Lung (tissue), 12 donors: ENCODE data around the gene ADAP1. TPM values are rescaled to one million over a fixed set of nuclear protein-coding genes. Genes with fewer than 3 reads are reported as not detected.

Experiments used
- ATAC-seq: fragments of 200-7000 bp; cut with Tn5 transposase; one replicate; pipeline ENCODE4 v1.9.1; 2020; ENCODE audit warnings: moderate number of reproducible peaks; ENCODE audit not compliant: insufficient read depth, low FRiP score
- DNase-seq, 3 donors: peaks; one replicate each; pipeline ENCODE4 v3.0.0-alpha.2; 2013 to 2017
- H3K27ac ChIP-seq, 2 donors: one replicate each; pipeline ENCODE4 v1.5.1; 2013; ENCODE audit warnings: mild to moderate bottlenecking in 2 of 2, moderate library complexity in 2 of 2, control low read depth in 1 of 2, inconsistent platforms in 1 of 2, low read depth in 1 of 2, low read length in 1 of 2
- H3K27me3 ChIP-seq, 3 donors: one replicate each; pipeline ENCODE4 v1.5.1; 2013; ENCODE audit warnings: low read length in 2 of 3; ENCODE audit not compliant: control insufficient read depth in 3 of 3, insufficient read depth in 3 of 3
- H3K36me3 ChIP-seq, 4 donors: one replicate each; pipeline ENCODE4 v1.5.1; 2013; ENCODE audit warnings: low read length in 4 of 4, mild to moderate bottlenecking in 1 of 4, moderate library complexity in 1 of 4; ENCODE audit not compliant: control insufficient read depth in 4 of 4, insufficient read depth in 4 of 4
- H3K4me1 ChIP-seq, 5 donors: one replicate each; pipeline ENCODE4 v1.5.1; 2013; ENCODE audit warnings: low read length in 5 of 5, mild to moderate bottlenecking in 2 of 5, moderate library complexity in 1 of 5; ENCODE audit not compliant: control insufficient read depth in 5 of 5, insufficient read depth in 5 of 5
- H3K4me3 ChIP-seq: one replicate; pipeline ENCODE4 v1.5.1; 2013; ENCODE audit warnings: mild to moderate bottlenecking, control low read depth, moderate library complexity
- H3K9ac ChIP-seq, 2 donors: one replicate each; pipeline ENCODE4 v1.5.1; 2013; ENCODE audit warnings: low read length in 2 of 2, control low read depth in 1 of 2; ENCODE audit not compliant: insufficient read depth in 1 of 2
- H3K9me3 ChIP-seq, 4 donors: one replicate each; pipeline ENCODE4 v1.5.1; 2013; ENCODE audit warnings: low read length in 3 of 4, mild to moderate bottlenecking in 1 of 4, moderate library complexity in 1 of 4; ENCODE audit not compliant: control insufficient read depth in 4 of 4, insufficient read depth in 3 of 4
- CTCF ChIP-seq: IDR thresholded peaks from 2 replicates; pipeline ENCODE4 v1.5.1; 2012; ENCODE audit warnings: mild to moderate bottlenecking; ENCODE audit errors: control extremely low read depth, extremely low read depth
- WGBS, 2 donors: extraction: QIAGEN DNeasy Blood & Tissue Kit; methylation state at CpG; one replicate each; pipeline ENCODE4 v1.1.7; 2013; 5-methylcytosine and 5-hydroxymethylcytosine counted together
- polyA plus RNA-seq, 2 donors: library from polyadenylated mRNA; stranded (reverse); fragments of 200-250 nt; gene quantifications; one replicate each; pipeline ENCODE4 v1.2.1, GENCODE V29; 2013
- total RNA-seq, 2 donors: library from RNA; depleted of rRNA in 1 of 2; stranded (reverse); fragments of >200 nt in 1 of 2; gene quantifications; one replicate each; pipeline ENCODE4 v1.2.1, GENCODE V29; 2014 to 2021
- donor health status: control.
- donor health status: control.
- donor health status: Bipolar disorder and iron deficiency.
- donor health status: healthy.
- donor health status: DM: yes; HTN: yes; CAD: no.

Gene ADAP1
- total and polyA plus RNA-seq, 4 donors = 11.5 to 39.0 (median 32.6) TPM

GRCh38 chr7:849145-849544 is 105.3 kb downstream of the ADAP1 start:
- no peaks in the 10 kb centered on the region for H3K4me1 ChIP-seq
- H3K9me3 ChIP-seq = no peaks in the 10 kb centered on the region
- H3K4me3 ChIP-seq = no peak overlapping the region
- ATAC-seq = no peak
- H3K27me3 ChIP-seq = no peaks in the 10 kb centered on the region
- TF ChIP-seq CTCF = no peak
- WGBS, 2 donors = 93 to 94% methylated on average over 14 of the region's 14 CpGs
- H3K9ac ChIP-seq = no peak overlapping the region
- no peak overlapping the region for H3K27ac ChIP-seq
- peaks cover 21 to 43% (median 31%) of the 10 kb centered on the region in 4 donors for H3K36me3 ChIP-seq
- DNase-seq = no peak

Other genes with a start within 250 kb of the ADAP1 start
- gene DNAAF5, start 228.0 kb downstream of the ADAP1 start, total RNA-seq = 10 to 100 TPM; 20.9 to 30.2 TPM
- gene DNAAF5, start 228.0 kb downstream of the ADAP1 start, polyA plus RNA-seq = 10 to 100 TPM; 10.2 to 16.4 TPM
- 10 to 100 TPM; 14.7 to 32.0 TPM for gene PRKAR1B, start 227.4 kb downstream of the ADAP1 start, total RNA-seq
- 10 to 100 TPM; 11.3 to 17.8 TPM for gene PRKAR1B, start 227.4 kb downstream of the ADAP1 start, polyA plus RNA-seq
- 100 to 1,000 TPM; 133 to 349 TPM for gene SUN1, start 122.2 kb downstream of the ADAP1 start, total RNA-seq
- gene SUN1, start 122.2 kb downstream of the ADAP1 start, polyA plus RNA-seq = 10 to 100 TPM; 69.6 to 74.4 TPM
- 10 to 100 TPM; 34.1 to 39.9 TPM for gene GET4, start 78.1 kb downstream of the ADAP1 start, total RNA-seq
- 10 to 100 TPM; 40.1 to 41.8 TPM for gene GET4, start 78.1 kb downstream of the ADAP1 start, polyA plus RNA-seq
- gene COX19, start 20.9 kb upstream of the ADAP1 start, total RNA-seq = 10 to 100 TPM in 1 of 2 donors, 1 to 10 TPM in 1; 10.0 to 17.0 TPM
- gene COX19, start 20.9 kb upstream of the ADAP1 start, polyA plus RNA-seq = 1 to 10 TPM; 5.6 to 6.0 TPM
- gene CYP2W1, start 28.5 kb upstream of the ADAP1 start, total RNA-seq = 1 to 10 TPM in 1 of 2 donors, not detected in 1; 8.1 TPM
- gene CYP2W1, start 28.5 kb upstream of the ADAP1 start, polyA plus RNA-seq = under 1 TPM in 1 of 2 donors, not detected in 1; 0.05 TPM
- 10 to 100 TPM; 13.7 to 14.4 TPM for gene GPR146, start 89.9 kb upstream of the ADAP1 start, total RNA-seq
- 10 to 100 TPM; 13.7 to 27.1 TPM for gene GPR146, start 89.9 kb upstream of the ADAP1 start, polyA plus RNA-seq
- 1 to 10 TPM; 5.9 to 7.7 TPM for gene GPER1, start 133.4 kb upstream of the ADAP1 start, total RNA-seq
- gene GPER1, start 133.4 kb upstream of the ADAP1 start, polyA plus RNA-seq = 1 to 10 TPM; 3.7 to 6.7 TPM
- gene ZFAND2A, start 205.5 kb upstream of the ADAP1 start, total RNA-seq = 10 to 100 TPM; 17.3 to 23.3 TPM
- 10 to 100 TPM; 36.8 to 44.3 TPM for gene ZFAND2A, start 205.5 kb upstream of the ADAP1 start, polyA plus RNA-seq